Naive thymus-derived CD4-positive, alpha-beta T cell (primary cell): ENCODE data around the gene BAIAP2L2. TPM values are rescaled to one million over a fixed set of nuclear protein-coding genes. Genes with fewer than 3 reads are reported as not detected.

Source experiments
- ATAC-seq: fragments of 150-1000 bp; cut with Tn5 transposase; 2 replicates; pipeline ENCODE4 v1.10.0; 2021; ENCODE audit warnings: mild to moderate bottlenecking, moderate library complexity
- CTCF ChIA-PET: fragments of 350-600 bp; sonication (Branson Sonifier 250); formaldehyde crosslinking; loops from one replicate; lab custom pipeline; 2021; ENCODE audit warnings: antibody characterized with exemption; lab: Charles Lee
- POLR2A ChIA-PET: fragments of 350-600 bp; sonication (Branson Sonifier 250); formaldehyde crosslinking; loops from one replicate; lab custom pipeline; 2021; ENCODE audit warnings: antibody characterized with exemption, inconsistent platforms; lab: Charles Lee
- DNase-seq, 9 donors: peaks; one replicate each; pipeline versions ENCODE4 v3.0.0 to v3.0.0-alpha.2; 2020 to 2022; ENCODE audit warnings: mixed read lengths in 1 of 9
- H3K27ac ChIP-seq: one replicate; pipeline ENCODE4 v1.7.0; 2013; ENCODE audit warnings: mild to moderate bottlenecking, low read depth, low read length, moderate library complexity
- H3K27me3 ChIP-seq, 2 donors: one replicate each; pipeline ENCODE4 v1.7.0; 2013; ENCODE audit warnings: low read length in 2 of 2, mild to moderate bottlenecking in 2 of 2, moderate library complexity in 2 of 2; ENCODE audit not compliant: control insufficient read depth in 2 of 2, insufficient read depth in 2 of 2
- H3K36me3 ChIP-seq, 3 experiments: 1 replicate in 2 of 3; 2 replicates in 1 of 3; pipeline ENCODE4 v1.7.0; 2013; ENCODE audit warnings: low read length in 3 of 3, mild to moderate bottlenecking in 3 of 3, moderate library complexity in 1 of 3; ENCODE audit not compliant: insufficient read depth in 3 of 3, control insufficient read depth in 2 of 3
- H3K4me1 ChIP-seq, 2 donors: one replicate each; pipeline ENCODE4 v1.7.0; 2013; ENCODE audit warnings: low read length in 2 of 2, mild to moderate bottlenecking in 2 of 2, moderate library complexity in 1 of 2; ENCODE audit not compliant: control insufficient read depth in 2 of 2, insufficient read depth in 2 of 2
- H3K4me3 ChIP-seq: 2 replicates; pipeline ENCODE4 v1.7.0; 2013; ENCODE audit warnings: mild to moderate bottlenecking, low read length
- H3K9me3 ChIP-seq, 3 experiments: 1 replicate in 2 of 3; 2 replicates in 1 of 3; pipeline ENCODE4 v1.7.0; 2013; ENCODE audit warnings: low read length in 3 of 3; ENCODE audit not compliant: control insufficient read depth in 2 of 3
- H3K27ac Mint-ChIP-seq, 9 donors: one replicate each; pipeline ENCODE4 v1.8.0; 2020 to 2022; ENCODE audit warnings: mixed read lengths in 9 of 9, mild to moderate bottlenecking in 8 of 9, moderate library complexity in 5 of 9, inconsistent platforms in 2 of 9
- H3K27me3 Mint-ChIP-seq, 5 donors: one replicate each; pipeline ENCODE4 v1.8.0; 2021 to 2022; ENCODE audit warnings: mixed read lengths in 5 of 5, mild to moderate bottlenecking in 1 of 5
- H3K36me3 Mint-ChIP-seq, 5 donors: one replicate each; pipeline ENCODE4 v1.8.0; 2020 to 2022; ENCODE audit warnings: mixed read lengths in 5 of 5, mild to moderate bottlenecking in 3 of 5, inconsistent platforms in 1 of 5
- H3K4me1 Mint-ChIP-seq, 7 donors: one replicate each; pipeline ENCODE4 v1.8.0; 2020 to 2022; ENCODE audit warnings: mixed read lengths in 7 of 7, mild to moderate bottlenecking in 3 of 7, inconsistent platforms in 1 of 7
- H3K4me3 Mint-ChIP-seq, 10 donors: one replicate each; pipeline ENCODE4 v1.8.0; 2020 to 2022; ENCODE audit warnings: mild to moderate bottlenecking in 10 of 10, mixed read lengths in 10 of 10, moderate library complexity in 6 of 10, inconsistent platforms in 2 of 10
- H3K9me3 Mint-ChIP-seq, 11 donors: one replicate each; pipeline ENCODE4 v1.8.0; 2020 to 2022; ENCODE audit warnings: mixed read lengths in 11 of 11, mild to moderate bottlenecking in 4 of 11, inconsistent platforms in 1 of 11, moderate library complexity in 1 of 11
- intact Hi-C, 2 donors: fragments of 100-400 bp; cut with micrococcal nuclease; formaldehyde crosslinking; loops; one replicate each; pipeline ENCODE4 v1.15.1; 2023
- polyA plus RNA-seq, 2 donors: library from polyadenylated mRNA; unstranded; fragments of 300-500 nt; fragmentation: Illumina TruSeq; gene quantifications; one replicate each; pipeline ENCODE4 v1.2.3, GENCODE V29; 2021
- total RNA-seq, 6 experiments: library from RNA in 5 of 6; stranded (reverse) in 5 of 6; gene quantifications; 1 replicate in 5 of 6; 2 replicates in 1 of 6; pipeline ENCODE4 v1.2.3 and lab custom pipeline; 2021 to 2026

Gene BAIAP2L2
- total and polyA plus RNA-seq, 7 experiments from 2014 or later: 0.46 to 3.9 (median 1.9) TPM; not detected in 2

DNA sequence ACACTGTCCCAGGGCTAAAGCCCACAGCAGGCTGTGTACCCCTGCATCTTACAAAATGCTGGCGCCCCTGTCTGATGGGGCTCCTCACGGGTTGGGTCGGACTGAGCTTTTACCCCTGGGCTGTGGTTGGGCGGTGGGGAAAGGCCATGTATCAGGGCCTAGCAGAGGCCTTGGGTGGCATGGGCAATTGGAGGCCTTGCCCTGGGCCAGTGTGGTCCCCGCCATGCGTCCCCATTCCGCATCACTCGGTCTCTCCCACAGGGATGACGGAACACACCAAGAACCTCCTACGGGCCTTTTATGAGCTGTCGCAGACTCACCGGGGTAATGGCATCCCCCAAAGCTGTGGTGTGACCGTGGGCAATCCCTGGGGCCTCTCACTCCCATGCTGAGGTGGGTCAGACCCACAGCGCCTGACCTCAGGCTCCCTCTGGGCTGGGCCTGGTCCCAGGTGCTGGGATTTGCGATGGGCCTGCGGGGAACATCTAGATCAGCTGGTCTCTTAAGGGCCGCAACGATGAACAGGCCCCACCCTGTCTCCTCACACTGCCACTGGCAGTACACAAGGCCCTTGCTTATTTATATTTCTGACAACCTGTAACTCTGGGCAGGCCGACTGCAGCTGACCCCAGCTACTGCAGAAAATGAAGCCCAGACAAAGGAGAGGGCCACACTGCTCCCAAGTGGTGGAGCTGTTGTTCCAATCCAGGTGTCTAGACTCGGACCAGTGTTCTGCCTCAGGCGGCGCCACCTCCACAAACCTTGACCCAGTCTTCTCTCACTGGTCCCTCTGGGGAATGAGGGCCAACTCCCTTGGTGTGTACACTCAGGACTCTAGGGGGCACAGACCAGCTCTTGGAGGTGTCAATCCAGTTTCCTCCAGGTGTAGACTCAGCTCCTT lies 38.8 kb downstream of the BAIAP2L2 start:
- POLR2A ChIA-PET: no interaction called here
- Mint-ChIP-seq H3K27me3 (no peaks in the 10 kb centered on the region), H3K4me1 (no peaks in the 10 kb centered on the region), H3K9me3 (no peaks in the 10 kb centered on the region), H3K36me3 (peaks cover 0 to 36% (median 11%) of the 10 kb centered on the region in 5 donors), H3K4me3 (no peak overlapping the region), H3K27ac (no peak overlapping the region)
- ATAC-seq (no peak), DNase-seq (no peak)
- intact Hi-C loops: no loop called here
- Histone ChIP-seq H3K9me3 (no peaks in the 10 kb centered on the region), H3K27me3 (no peaks in the 10 kb centered on the region), H3K36me3 (peaks cover 0 to 79% (median 0%) of the 10 kb centered on the region in 3 experiments), H3K4me3 (no peak overlapping the region), H3K27ac (no peak overlapping the region), H3K4me1 (no peaks in the 10 kb centered on the region)
- CTCF ChIA-PET: no interaction called here

DNA sequence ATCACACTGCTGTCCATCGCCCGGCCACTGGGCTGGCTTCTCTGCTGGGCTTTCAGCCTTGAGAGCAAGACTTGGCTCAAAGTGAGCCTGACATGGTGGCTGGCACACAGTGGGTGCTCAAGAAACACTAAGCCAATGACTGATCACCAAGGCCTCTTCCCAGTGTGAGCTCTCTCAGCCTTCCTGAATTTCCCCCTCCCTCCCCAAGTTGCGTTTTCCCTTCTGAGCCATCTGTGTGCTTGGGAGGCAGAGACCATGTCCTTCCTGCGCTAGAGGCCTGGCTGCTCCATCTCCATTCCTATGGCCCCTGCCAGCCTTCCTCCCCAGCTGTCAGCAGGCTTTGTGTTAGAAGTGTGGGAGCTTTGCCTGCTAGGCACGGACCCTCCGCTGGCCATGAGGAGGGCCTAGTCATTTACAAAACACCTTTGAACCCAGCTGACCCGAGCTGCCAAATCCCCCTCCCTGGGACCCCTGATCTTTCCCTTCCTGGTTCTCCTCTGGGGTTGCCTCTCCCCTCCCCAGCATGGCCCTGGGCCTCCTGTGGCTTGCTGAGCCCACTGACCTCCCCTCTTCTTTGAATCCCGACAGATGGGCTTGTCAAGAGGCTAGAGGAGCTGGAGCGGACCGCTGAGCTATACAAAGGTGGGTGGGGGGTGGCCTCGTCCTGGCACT lies 40.1 kb downstream of the BAIAP2L2 start:
- no peaks in the 10 kb centered on the region for H3K27me3 Mint-ChIP-seq
- Histone ChIP-seq H3K9me3 (no peaks in the 10 kb centered on the region), H3K27me3 (no peaks in the 10 kb centered on the region), H3K4me3 (no peak overlapping the region), H3K4me1 (no peaks in the 10 kb centered on the region), H3K27ac (no peak overlapping the region), H3K36me3 (peaks cover 0 to 92% (median 5%) of the 10 kb centered on the region in 3 experiments)
- no peak overlapping the region for H3K27ac Mint-ChIP-seq
- ATAC-seq: no peak
- H3K36me3 Mint-ChIP-seq: peaks cover 1 to 44% (median 11%) of the 10 kb centered on the region in 5 donors
- intact Hi-C loops: no loop called here
- POLR2A ChIA-PET: no interaction called here
- H3K4me3 Mint-ChIP-seq: no peak overlapping the region
- DNase-seq: no peak
- CTCF ChIA-PET: no interaction called here
- H3K9me3 Mint-ChIP-seq: no peaks in the 10 kb centered on the region
- no peaks in the 10 kb centered on the region for H3K4me1 Mint-ChIP-seq

GRCh38 chr22:38069372-38070249 lies 40.9 kb downstream of the BAIAP2L2 start:
- CTCF ChIA-PET: no interaction called here
- Histone ChIP-seq H3K36me3 (peaks cover 0 to 92% (median 5%) of the 10 kb centered on the region in 3 experiments), H3K27me3 (no peaks in the 10 kb centered on the region), H3K4me1 (no peaks in the 10 kb centered on the region), H3K4me3 (no peak overlapping the region), H3K9me3 (no peaks in the 10 kb centered on the region), H3K27ac (no peak overlapping the region)
- Mint-ChIP-seq H3K4me1 (no peaks in the 10 kb centered on the region), H3K27ac (no peak overlapping the region), H3K4me3 (no peak overlapping the region), H3K27me3 (no peaks in the 10 kb centered on the region), H3K36me3 (peaks cover 1 to 49% (median 14%) of the 10 kb centered on the region in 5 donors), H3K9me3 (no peaks in the 10 kb centered on the region)
- intact Hi-C loops: no loop called here
- ATAC-seq: no peak
- POLR2A ChIA-PET: interaction anchor here (0.5 kb wide), 1 partner anchor 15 kb away, joined by 3 read pairs; no protein-coding TSS in a partner anchor
- no peak for DNase-seq

DNA sequence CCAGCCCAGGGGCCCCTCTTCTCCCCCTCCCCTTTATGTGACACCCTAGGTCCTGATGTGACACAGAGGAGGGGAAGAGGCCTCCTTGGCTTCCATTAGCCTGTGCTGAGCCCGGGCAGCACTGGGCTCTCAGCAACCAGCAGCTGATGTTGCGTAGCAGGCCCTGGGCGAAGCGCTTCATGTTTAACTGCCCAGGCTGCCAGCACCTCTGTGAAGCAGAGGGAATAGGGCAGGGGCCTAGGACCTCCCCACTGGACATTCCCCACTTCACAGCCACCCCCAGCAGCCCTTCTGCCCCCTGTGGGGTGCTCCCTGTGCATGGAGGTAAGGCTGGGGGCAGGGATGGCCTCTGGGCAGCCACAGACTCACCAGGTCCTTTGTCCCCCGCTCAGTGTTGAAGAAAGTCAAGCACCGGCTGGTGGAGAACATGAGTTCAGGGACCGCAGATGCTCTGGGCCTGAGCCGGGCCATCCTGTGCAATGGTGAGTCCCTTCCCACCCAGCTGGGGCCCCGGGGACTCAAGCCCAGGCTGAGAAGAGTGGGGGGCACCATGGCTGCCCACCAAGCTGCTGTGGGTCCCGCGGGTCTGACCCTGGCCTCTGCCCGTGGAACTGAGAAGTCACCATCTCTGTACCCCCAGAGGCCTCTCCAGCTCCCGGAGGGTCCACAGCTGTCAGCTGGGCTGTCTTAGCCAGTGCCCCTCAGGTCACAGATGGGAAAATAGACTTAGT lies 41.7 kb downstream of the BAIAP2L2 start:
- Mint-ChIP-seq H3K27ac (no peak overlapping the region), H3K4me1 (no peaks in the 10 kb centered on the region), H3K9me3 (no peaks in the 10 kb centered on the region), H3K36me3 (peaks cover 1 to 50% (median 14%) of the 10 kb centered on the region in 5 donors), H3K27me3 (no peaks in the 10 kb centered on the region), H3K4me3 (no peak overlapping the region)
- Histone ChIP-seq H3K36me3 (peaks cover 0 to 84% (median 5%) of the 10 kb centered on the region in 3 experiments), H3K27me3 (no peaks in the 10 kb centered on the region), H3K27ac (no peak overlapping the region), H3K4me3 (no peak overlapping the region), H3K4me1 (no peaks in the 10 kb centered on the region), H3K9me3 (no peaks in the 10 kb centered on the region)
- no peak for DNase-seq
- no peak for ATAC-seq
- intact Hi-C loops: no loop called here
- POLR2A ChIA-PET: no interaction called here
- CTCF ChIA-PET: interaction anchor here (0.5 to 1.3 kb wide), 2 partner anchors 16 to 613 kb away, joined by 4 read pairs; partner anchors contain the start of gene TOMM22

DNA sequence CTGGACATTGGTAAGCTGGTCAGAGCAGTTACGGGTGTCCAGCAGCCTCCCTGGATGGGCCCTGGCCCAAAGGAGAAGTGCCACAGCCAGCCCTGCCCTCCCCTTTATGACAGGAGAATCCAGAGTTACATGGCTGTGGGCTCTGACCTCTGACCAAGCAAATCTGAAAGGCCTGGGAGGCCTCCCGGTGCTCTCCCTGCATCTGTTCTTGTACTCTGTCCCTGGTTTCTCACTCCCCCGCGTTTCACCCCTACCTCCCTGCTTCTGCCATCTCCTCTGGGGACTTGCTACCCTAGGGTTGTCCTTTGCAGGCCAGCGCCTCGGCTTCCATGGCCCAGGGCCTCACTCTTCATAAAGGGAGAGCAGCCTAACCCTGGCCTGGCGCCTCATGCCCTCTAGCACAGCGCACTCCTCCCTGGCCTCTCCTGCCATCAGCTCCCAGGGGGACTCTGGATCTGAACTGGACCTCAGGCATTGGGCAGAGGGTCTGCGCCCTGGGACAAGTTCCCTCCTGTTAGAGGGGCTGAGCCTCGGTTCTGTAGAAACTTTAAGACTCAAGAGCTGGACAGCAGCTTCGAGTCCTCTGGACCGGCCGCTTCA lies 42.6 kb downstream of the BAIAP2L2 start:
- intact Hi-C loops: no loop called here
- peaks cover 0 to under 1% (median 0%) of the 10 kb centered on the region in 7 donors for H3K4me1 Mint-ChIP-seq
- no peaks in the 10 kb centered on the region for H3K9me3 Mint-ChIP-seq
- H3K27ac Mint-ChIP-seq: no peak overlapping the region
- no peaks in the 10 kb centered on the region for H3K9me3 ChIP-seq
- peaks cover 1 to 49% (median 11%) of the 10 kb centered on the region in 5 donors for H3K36me3 Mint-ChIP-seq
- no peaks in the 10 kb centered on the region for H3K27me3 Mint-ChIP-seq
- no peak for DNase-seq
- no peaks in the 10 kb centered on the region for H3K4me1 ChIP-seq
- no peaks in the 10 kb centered on the region for H3K27me3 ChIP-seq
- H3K27ac ChIP-seq: no peak overlapping the region
- H3K4me3 ChIP-seq: no peak overlapping the region
- peaks cover 0 to 83% (median 5%) of the 10 kb centered on the region in 3 experiments for H3K36me3 ChIP-seq
- no peak for ATAC-seq
- H3K4me3 Mint-ChIP-seq: no peak overlapping the region
- ChIA-PET POLR2A (interaction anchor here (0.6 kb wide), 1 partner anchor 218 kb away, joined by 4 read pairs; no protein-coding TSS in a partner anchor), CTCF (interaction anchor here (1.3 kb wide), 1 partner anchor 15 kb away, joined by 4 read pairs; no protein-coding TSS in a partner anchor)
